ENCODE results near the gene TMEM201.

TMEM201 gene

GRCh38 chr1:9615316-9616063, 26.8 kb downstream of the TMEM201 start:
- TF ChIP-seq TCF12 (IDR thresholded peaks at IDR 0.05; ENCODE audit: low read depth) = no peak
- TF ChIP-seq YY1 (IDR thresholded peaks at IDR 0.05; ENCODE audit: low read depth) = no peak
- no peak for TF ChIP-seq ZBTB7A (IDR thresholded peaks at IDR 0.05; ENCODE audit: low read depth)
- TF ChIP-seq RAD21 (IDR thresholded peaks at IDR 0.05; ENCODE audit: low read depth) = peak; percentile 21; the same call in 1 of the 2 replicates

DNA sequence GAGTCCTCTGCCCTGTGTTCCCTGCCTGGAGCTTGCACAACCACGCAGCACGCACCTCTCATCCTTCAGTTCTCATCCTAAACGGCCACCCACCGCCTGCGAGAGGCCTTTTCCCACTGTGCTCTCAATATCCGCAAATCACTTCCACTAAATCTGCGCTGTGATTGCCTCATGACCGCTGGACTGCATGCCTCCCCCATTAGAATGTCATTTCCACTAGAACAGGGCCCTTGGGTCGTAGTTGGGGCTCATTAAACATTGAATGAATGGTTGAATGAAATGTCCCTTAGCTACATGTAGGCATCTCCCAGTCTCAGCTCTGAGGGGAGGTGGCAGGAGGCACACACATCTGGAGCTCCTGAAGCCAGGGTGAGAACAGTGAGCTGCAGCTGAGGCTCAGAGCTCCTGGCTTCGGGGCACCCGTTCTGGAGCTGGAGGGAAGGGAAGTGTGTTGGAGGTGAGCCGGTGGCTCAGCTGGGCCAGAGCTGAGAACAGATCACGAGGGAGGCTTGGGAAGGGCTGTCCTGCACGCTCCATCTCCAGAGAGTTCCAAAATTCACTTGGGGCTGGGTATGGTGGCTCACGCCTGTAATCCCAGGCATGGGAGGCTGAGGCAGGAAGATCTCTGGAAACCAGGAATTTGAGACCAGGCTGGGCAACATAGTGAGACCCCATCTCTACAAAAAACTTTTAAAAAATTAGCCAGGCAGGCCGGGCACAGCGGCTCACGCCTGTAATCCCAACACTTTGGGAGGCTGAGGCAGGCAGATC, 30.4 kb downstream of the TMEM201 start:
- TF ChIP-seq CEBPB (IDR thresholded peaks at IDR 0.05) = no peak
- no peak for TF ChIP-seq RAD21 (IDR thresholded peaks at IDR 0.05; ENCODE audit: low read depth)
- no peak for TF ChIP-seq FOXM1 (IDR thresholded peaks at IDR 0.05; ENCODE audit: borderline replicate concordance, low read depth)
- TF ChIP-seq TAF1 (IDR thresholded peaks at IDR 0.05; ENCODE audit: low read depth) = no peak
- no peak for TF ChIP-seq TEAD4 (IDR thresholded peaks at IDR 0.05)

DNA sequence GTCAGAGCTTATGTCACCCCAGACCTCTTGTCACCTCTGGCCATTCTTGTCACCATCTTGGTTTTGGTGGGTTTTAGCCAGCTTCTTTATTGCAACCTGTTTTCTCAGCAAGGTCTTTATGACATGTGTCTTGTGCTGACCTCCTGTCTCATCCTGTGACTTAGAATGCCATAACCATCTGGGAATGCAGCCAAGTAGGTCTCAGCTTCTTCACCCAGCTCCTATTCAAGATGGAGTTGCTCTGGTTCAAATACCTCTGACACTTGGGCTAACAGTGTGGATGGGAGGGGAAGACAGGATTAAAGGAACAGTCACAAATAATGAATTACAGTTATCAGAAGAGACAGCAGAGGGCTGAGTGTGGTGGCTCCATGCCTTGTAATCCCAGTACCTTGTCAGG, 32.3 kb downstream of the TMEM201 start:
- TF ChIP-seq, protein P1, sequence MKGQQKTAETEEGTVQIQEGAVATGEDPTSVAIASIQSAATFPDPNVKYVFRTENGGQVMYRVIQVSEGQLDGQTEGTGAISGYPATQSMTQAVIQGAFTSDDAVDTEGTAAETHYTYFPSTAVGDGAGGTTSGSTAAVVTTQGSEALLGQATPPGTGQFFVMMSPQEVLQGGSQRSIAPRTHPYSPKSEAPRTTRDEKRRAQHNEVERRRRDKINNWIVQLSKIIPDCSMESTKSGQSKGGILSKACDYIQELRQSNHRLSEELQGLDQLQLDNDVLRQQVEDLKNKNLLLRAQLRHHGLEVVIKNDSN (IDR thresholded peaks at IDR 0.05) = no peak
- TF ChIP-seq EGR1 (IDR thresholded peaks at IDR 0.05) (no peak), RAD21 (IDR thresholded peaks at IDR 0.05; ENCODE audit: low read depth) (no peak), TAF1 (IDR thresholded peaks at IDR 0.05; ENCODE audit: low read depth) (no peak), ZBTB7A (IDR thresholded peaks at IDR 0.05; ENCODE audit: low read depth) (no peak), MAX (IDR thresholded peaks at IDR 0.05) (no peak), TEAD4 (IDR thresholded peaks at IDR 0.05) (no peak), CEBPB (IDR thresholded peaks at IDR 0.05) (no peak)
- TF ChIP-seq, protein P2, sequence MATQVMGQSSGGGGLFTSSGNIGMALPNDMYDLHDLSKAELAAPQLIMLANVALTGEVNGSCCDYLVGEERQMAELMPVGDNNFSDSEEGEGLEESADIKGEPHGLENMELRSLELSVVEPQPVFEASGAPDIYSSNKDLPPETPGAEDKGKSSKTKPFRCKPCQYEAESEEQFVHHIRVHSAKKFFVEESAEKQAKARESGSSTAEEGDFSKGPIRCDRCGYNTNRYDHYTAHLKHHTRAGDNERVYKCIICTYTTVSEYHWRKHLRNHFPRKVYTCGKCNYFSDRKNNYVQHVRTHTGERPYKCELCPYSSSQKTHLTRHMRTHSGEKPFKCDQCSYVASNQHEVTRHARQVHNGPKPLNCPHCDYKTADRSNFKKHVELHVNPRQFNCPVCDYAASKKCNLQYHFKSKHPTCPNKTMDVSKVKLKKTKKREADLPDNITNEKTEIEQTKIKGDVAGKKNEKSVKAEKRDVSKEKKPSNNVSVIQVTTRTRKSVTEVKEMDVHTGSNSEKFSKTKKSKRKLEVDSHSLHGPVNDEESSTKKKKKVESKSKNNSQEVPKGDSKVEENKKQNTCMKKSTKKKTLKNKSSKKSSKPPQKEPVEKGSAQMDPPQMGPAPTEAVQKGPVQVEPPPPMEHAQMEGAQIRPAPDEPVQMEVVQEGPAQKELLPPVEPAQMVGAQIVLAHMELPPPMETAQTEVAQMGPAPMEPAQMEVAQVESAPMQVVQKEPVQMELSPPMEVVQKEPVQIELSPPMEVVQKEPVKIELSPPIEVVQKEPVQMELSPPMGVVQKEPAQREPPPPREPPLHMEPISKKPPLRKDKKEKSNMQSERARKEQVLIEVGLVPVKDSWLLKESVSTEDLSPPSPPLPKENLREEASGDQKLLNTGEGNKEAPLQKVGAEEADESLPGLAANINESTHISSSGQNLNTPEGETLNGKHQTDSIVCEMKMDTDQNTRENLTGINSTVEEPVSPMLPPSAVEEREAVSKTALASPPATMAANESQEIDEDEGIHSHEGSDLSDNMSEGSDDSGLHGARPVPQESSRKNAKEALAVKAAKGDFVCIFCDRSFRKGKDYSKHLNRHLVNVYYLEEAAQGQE (IDR thresholded peaks at IDR 0.05; ENCODE audit: low read depth) = no peak

DNA sequence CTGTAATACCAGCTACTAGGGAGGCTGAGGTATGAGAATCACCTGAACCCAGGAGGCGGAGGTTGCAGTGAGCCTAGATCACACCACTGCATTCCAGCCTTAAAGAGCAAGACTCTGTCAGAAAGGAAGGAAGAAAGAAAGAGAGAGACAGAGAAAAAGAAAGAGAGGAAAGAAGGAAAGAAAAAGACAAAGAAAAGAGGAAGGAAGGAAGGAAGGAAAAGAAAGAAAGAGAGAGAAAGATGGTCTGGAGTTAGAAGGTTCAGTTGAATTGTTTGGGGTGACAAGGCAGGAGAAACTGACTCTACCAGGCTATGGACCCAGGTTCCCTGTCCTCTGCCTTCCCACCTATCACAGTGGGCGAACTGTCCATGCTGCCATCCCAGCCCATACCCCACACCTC, 35.4 kb downstream of the TMEM201 start:
- no peak for TF ChIP-seq EP300 (IDR thresholded peaks at IDR 0.05; ENCODE audit: borderline replicate concordance)
- TF ChIP-seq TCF12 (IDR thresholded peaks at IDR 0.05; ENCODE audit: low read depth) = no peak
- TF ChIP-seq, protein P1 (IDR thresholded peaks at IDR 0.05) = no peak
- TF ChIP-seq TEAD4 (IDR thresholded peaks at IDR 0.05) = no peak
- no peak for TF ChIP-seq TAF1 (IDR thresholded peaks at IDR 0.05; ENCODE audit: low read depth)
- TF ChIP-seq ZBTB7A (IDR thresholded peaks at IDR 0.05; ENCODE audit: low read depth) = no peak
- no peak for TF ChIP-seq RAD21 (IDR thresholded peaks at IDR 0.05; ENCODE audit: low read depth)
- TF ChIP-seq CEBPB (IDR thresholded peaks at IDR 0.05) = no peak
- TF ChIP-seq NFIC (IDR thresholded peaks at IDR 0.05) = no peak
- no peak for TF ChIP-seq FOXM1 (IDR thresholded peaks at IDR 0.05; ENCODE audit: borderline replicate concordance, low read depth)
- no peak for TF ChIP-seq YY1 (IDR thresholded peaks at IDR 0.05; ENCODE audit: low read depth)
- no peak for TF ChIP-seq EGR1 (IDR thresholded peaks at IDR 0.05)
- no peak for TF ChIP-seq MAX (IDR thresholded peaks at IDR 0.05)
- no peak for TF ChIP-seq CREB1 (IDR thresholded peaks at IDR 0.05; ENCODE audit: low read depth)
- TF ChIP-seq, protein P2 (IDR thresholded peaks at IDR 0.05; ENCODE audit: low read depth) = no peak

DNA sequence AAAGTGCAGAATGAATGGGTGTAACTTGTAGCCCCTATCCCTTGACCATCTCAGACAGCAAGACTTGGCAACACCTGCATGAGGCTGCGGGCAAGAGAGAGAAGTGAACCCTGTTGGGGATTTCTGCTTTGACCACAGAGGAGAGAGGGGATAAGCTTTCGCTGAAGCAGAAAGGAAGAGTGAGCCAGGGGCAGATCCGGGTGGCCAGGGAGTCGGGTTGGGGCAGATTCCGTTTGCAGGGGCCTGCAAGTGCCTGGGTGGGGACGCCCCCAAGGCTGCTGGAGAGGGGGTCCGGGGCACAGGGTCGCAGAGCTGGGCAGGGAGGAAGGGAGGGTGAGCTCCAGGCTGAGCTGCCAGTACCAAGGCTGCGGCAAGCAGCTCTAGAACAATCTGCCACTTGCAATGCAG, 37.5 kb downstream of the TMEM201 start:
- TF ChIP-seq, protein P2 (IDR thresholded peaks at IDR 0.05; ENCODE audit: low read depth) = no peak
- no peak for TF ChIP-seq NFIC (IDR thresholded peaks at IDR 0.05)
- no peak for TF ChIP-seq CREB1 (IDR thresholded peaks at IDR 0.05; ENCODE audit: low read depth)
- no peak for TF ChIP-seq EGR1 (IDR thresholded peaks at IDR 0.05)
- no peak for TF ChIP-seq FOXM1 (IDR thresholded peaks at IDR 0.05; ENCODE audit: borderline replicate concordance, low read depth)
- TF ChIP-seq TCF12 (IDR thresholded peaks at IDR 0.05; ENCODE audit: low read depth) = no peak
- no peak for TF ChIP-seq YY1 (IDR thresholded peaks at IDR 0.05; ENCODE audit: low read depth)
- no peak for TF ChIP-seq ZBTB7A (IDR thresholded peaks at IDR 0.05; ENCODE audit: low read depth)
- no peak for TF ChIP-seq TEAD4 (IDR thresholded peaks at IDR 0.05)
- no peak for TF ChIP-seq MAX (IDR thresholded peaks at IDR 0.05)
- no peak for TF ChIP-seq RAD21 (IDR thresholded peaks at IDR 0.05; ENCODE audit: low read depth)
- TF ChIP-seq EP300 (IDR thresholded peaks at IDR 0.05; ENCODE audit: borderline replicate concordance) = no peak
- TF ChIP-seq TAF1 (IDR thresholded peaks at IDR 0.05; ENCODE audit: low read depth) = no peak
- TF ChIP-seq CEBPB (IDR thresholded peaks at IDR 0.05) = no peak
- TF ChIP-seq, protein P1 (IDR thresholded peaks at IDR 0.05) = no peak

Data from Ishikawa (cell line).